NCI-H1417 (cell line): ENCODE data around the gene PANK4.

Source experiments
- DNase-seq, 3 experiments: peaks; one replicate each; lab custom pipeline; 2025; lab: John Stamatoyannopoulos, UW

PANK4 gene

DNA sequence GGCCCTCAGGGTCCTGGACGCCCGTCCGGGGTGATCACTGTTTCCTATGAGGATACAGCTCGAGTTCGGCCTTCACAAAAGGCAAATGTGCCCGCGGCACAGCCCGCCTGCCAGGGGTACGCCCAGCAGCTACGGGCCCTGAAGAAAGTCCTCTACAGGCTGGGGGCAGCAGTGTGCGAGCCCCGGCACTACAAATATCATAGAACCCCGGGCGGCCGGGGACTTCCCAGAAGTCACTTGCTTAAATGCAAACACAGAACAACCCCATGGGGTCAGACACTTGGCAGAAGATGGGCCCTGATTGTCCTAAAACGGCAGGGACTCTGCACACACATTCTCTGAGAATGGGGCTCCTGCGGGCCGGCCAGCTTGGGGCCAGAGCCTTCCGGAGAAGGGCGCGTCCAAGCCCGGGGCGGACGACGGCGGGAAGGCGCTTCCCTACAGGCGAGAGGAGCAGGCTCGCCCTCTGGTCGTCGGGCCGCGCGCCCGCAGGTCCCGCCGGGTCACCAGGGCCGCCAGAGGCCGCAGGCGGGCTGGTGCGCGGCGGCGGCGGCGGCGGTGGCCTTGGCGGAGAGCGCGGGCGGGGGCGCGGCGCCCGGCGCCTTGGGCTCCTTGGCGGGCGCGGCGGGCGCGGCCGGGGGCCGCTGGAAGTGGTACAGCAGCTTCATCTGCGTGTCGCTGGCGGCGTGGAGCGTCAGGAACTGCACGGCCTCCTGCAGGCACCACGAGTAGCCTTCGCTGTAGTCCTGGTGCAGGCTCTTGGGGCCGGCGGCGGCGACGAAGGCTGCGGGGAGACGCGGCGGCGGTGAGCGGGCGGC is 2.8 kb upstream of the PANK4 start:
- DNase-seq, result peak in 2 of 3 experiments; percentile 40 to 51

- no peak for DNase-seq
Observed at GRCh38 chr1:2528611-2528965, 2.2 kb upstream of the PANK4 start.

DNA sequence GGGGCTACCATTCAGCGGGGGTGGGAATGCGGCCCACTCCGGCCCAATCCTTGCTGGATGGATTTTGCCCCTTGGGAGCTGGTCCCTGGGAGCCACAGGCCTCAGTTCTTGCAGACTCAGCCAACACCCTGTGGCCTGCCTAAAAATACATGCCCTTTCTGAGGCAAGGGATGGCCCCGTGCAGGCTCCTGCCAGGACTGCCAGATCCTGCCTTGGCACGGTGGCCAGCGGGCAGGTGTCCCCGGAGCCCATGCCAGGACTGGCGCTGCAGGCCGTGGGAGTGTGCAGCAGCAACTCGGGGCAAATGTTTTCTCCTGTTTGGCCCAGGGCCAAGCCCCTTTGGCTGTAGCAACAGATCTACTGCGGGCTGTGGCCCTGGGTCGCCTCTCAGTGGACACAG is 1.6 kb upstream of the PANK4 start:
- DNase-seq, result no peak

DNA sequence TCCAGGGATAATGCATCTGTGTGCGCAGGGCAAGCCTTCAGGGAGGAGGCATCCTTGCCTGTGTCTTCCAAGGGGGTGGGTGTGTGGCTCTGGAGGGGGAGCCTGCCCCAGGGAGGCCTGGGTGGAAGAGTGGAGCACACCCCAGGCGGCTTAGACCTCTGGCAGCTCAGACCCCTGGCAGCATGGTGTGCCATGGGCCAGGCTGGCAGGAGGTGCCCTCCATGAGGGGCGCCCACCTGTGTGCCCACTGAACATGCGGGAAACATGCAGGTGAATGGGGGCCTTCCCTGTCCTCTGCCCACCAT is 1.1 kb upstream of the PANK4 start:
- no peak for DNase-seq

DNA sequence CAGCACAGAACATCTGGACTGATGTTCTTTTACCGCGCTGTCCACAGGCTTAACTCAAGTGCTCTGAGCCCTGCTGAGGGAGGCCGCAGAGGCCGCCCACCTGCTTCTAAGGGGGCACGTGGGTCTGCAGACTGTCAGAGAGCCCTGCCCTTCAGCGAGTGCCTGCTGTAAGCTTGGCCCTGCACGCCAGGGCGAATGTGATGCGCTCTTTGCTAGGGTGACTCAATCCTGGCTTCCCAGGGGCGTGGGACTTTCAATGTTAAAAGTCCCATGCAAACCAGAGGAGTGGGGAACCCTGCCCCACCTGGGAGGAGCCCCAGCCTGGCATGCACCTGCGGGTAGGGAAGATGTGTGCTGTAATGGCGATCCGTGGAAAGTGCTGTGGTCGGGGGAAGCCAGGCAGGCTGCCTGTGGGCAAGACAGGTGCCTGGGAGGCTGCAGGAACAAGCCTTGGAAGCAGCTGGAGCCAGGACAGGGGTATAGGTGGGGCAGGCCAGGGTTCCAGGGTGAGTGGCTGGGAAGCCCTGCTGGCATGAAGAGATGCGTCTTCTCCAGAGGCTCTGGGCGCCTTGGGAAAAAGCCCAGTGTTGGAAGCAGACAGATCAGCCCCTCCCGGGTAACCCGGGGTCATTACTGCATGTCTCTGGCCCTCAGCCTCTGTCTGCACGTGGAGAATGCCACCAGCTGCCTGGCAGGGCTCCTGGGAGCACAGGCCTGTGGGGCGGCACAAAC is 594 bp upstream of the PANK4 start:
- peak in 1 of 3 experiments; percentile 84 for DNase-seq

DNA sequence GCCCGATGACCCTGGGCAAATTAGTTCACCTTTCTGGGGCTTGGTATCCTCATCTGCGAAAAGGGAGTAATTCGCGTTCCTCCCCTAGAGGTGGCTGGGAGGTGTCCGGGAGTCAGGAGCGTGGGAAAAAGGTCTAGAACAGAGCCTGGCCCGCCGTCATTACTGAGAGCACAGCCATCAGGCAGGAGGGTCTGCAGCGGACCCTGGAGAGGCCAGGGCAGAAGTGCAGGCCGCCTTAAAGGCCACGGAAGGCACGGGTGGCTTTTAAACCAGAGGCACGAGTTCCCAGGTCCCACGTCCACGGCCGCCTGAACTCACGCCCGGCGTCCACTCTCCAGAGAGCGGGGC is 850 bp downstream of the PANK4 start:
- peak in 1 of 3 experiments; percentile 44 for DNase-seq

DNA sequence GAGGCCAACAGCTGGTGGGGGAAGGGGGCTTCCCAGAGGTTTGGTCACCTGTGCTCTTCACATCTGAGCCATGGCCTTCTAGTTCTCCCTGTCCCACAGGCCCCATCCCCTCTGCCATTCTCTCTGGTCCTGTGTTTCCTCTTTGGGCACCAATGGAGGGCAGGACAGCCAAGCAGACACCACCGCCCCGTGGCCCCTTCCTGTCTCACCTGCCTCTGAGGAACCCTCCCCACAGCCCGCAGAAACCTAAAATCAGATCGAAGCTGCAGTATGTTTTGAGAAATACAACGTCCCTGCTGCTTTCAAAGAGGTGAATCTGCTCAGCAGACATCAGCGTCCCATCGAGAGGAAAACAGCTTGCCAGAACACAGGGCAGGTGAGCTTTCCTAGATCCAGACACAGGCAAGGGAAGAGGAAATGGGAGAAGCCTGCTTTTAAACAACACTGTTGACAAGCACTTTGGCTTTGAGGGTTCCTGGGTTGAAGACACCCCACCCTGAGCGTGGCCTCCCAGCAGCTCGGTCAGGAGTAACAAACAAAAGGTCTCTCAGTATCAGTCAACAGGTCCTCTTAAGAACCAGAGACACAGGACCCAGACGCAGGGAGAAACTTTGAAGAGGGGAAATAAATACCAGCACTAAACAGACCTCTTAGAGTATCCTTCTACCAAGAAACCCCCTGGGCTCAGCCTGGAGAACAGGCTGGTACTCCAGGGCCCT is 2.3 kb downstream of the PANK4 start:
- no peak for DNase-seq

GRCh38 chr1:2523191-2523890 is 3.1 kb downstream of the PANK4 start:
- no peak for DNase-seq

DNA sequence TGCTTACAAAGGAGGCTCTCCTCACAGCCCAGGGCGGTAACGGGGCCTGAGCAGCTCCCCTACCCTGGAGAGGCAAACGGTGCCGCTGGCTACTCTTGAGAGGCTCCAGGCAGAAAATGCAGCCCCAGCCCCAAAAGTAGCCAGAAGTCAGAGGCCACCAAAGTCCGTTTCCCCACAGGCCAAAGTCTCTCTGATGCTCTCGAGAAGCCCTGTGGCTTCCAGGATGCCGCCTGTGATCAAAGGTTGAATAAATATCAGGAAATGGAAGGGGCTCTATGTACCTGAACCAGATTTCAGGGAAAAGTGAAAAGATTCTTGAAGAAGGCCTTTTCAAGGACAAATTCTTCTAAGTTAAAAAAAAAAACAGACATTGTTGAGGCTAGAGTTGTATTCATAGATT is 4.2 kb downstream of the PANK4 start:
- DNase-seq, result no peak

GRCh38 chr1:2520806-2521205 is 5.6 kb downstream of the PANK4 start:
- no peak for DNase-seq

GRCh38 chr1:2520206-2520605 is 6.2 kb downstream of the PANK4 start:
- no peak for DNase-seq

DNA sequence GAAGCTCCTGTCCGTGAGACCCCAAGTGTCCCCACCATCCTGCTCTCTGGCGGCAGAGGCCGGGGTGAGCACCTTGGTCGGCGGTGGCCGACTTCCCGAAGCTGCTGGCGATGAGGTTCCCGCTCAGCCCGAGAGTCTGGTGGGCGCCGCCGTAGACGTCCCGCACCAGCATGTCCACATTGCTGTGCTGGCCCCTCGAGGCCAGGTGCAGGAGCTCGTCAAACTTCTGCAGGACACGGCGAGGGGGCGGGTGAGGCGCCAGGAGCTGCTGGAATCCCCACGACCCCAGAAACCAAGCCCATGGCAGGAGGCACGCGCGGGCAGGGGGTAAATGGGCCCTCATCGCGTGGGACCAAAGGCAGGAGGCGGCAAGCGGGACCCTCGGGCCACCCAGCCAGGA is 6.7 kb downstream of the PANK4 start:
- DNase-seq, result no peak

GRCh38 chr1:2519029-2519685 is 7.2 kb downstream of the PANK4 start:
- no peak for DNase-seq

- DNase-seq, result no peak
Observed at GRCh38 chr1:2518528-2518927, 7.9 kb downstream of the PANK4 start.

- DNase-seq, result no peak
Observed at GRCh38 chr1:2517966-2518365, 8.4 kb downstream of the PANK4 start.

DNA sequence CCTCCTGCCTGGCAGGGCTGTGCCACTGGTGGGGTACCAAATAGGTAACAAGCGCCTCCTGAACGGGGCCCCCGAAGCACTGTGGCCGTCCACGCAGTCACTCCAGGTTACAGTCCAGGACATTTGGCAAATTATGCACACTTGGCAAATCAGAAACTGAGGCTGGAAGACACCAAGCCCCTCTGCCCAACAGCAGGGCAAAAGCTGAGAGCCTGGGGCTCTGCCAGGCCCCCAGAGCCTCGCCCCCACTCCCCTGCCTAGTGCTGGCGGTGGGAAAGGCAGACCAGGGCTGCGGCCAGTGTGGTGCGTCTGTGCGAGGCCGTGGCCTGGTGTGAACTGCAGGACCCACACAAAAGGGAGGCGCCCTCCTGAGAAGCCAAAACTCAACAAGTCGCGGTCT is 9.4 kb downstream of the PANK4 start:
- no peak for DNase-seq

DNA sequence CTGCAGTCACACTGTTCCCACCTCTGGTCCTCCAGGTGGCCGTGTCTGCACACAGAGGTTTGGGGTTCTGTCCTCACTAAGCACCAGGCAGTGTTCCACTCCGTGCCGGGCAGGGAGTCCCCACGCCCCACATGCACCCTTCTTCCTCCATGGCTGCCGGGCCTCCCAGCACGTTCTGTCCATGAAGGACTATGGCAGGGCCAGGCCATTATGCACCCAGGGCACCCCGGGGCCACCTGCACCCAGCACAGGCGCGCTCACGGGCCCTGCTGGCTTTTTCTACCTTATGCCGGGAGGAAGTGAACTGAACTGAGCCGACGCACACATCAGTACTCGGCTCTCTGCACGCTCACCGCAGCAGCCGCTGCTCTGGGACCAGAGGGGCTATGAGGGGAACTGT is 10.3 kb downstream of the PANK4 start:
- DNase-seq, result no peak

DNA sequence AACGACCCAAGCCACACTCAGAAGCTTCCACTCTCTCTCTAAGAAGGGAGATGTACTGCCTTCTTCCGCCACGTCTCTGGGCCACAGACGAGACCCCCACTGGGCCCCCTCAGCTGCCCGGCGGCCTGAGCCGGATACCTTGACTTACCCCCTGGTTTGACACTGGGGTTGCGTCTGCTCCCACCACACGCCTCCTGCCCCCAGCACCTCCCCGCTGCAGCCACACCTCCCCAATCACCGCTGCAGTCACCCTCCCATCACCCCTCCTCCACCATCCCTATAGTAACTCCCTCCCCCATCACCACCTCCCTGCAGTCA is 10.7 kb downstream of the PANK4 start:
- no peak for DNase-seq

DNA sequence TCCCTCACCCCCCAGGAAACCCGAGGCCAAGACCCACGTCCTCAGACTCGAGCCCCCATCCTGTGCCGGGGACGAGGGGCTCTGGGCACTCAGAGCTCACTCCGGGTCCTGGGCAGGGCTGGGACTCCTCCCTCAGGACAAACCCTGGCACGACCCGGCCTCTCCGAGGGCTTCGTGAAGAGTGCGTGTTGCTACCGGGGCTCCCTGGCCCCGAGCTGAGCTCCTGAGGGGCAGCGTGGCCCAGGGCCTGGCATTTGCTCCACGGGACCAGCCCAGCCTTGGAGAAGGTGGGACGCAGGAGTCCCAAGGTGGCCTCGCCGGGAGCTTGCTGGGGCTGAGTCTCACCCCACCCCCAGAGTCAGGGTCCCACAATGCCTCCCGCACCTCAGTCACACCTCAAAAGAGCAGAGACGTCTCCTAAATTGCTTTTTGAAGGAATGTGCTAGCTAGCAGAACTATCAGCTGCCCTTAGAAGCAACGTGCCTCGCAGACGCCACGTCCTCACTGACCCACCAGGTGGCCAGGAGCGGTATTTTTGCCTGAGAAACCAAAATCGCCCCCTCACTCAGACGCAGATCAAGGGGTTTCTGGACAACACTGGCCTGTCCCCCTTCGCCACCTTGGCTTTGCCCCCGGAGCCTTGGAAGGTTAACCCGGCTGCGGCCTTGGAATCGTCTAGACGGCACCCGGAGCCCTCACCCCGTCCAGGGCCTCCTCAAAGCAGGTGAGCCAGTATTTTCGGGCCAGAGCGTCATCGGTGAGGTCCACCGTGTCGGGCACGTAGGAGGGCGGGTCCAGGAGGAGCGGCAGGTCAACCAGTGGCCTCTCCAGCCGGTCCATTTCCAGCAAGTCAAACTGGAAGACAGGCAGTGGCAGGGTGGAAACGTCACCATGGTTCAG is 11.3 kb downstream of the PANK4 start:
- DNase-seq, result no peak

GRCh38 chr1:2513939-2514652 is 12.3 kb downstream of the PANK4 start:
- no peak for DNase-seq
